Suprapubic skin (tissue), 4 donors: Measurements from ENCODE around the gene ANKRD18A. TPM values are rescaled to one million over a fixed set of nuclear protein-coding genes. Genes with fewer than 3 reads are reported as not detected.

ENCODE experiments used
- DNase-seq, 2 donors: peaks; one replicate each; pipeline ENCODE4 v3.0.0-alpha.2; 2019; ENCODE audit warnings: low spot score in 2 of 2
- H3K27ac ChIP-seq: fragments of 200-600 bp; sonication (generic); one replicate; pipeline ENCODE4 v1.5.1; 2019
- H3K27me3 ChIP-seq: fragments of 200-600 bp; sonication (generic); one replicate; pipeline ENCODE4 v1.5.1; 2019
- H3K36me3 ChIP-seq: fragments of 200-600 bp; sonication (generic); one replicate; pipeline ENCODE4 v1.5.1; 2019
- H3K4me1 ChIP-seq: fragments of 200-600 bp; sonication (generic); one replicate; pipeline ENCODE4 v1.5.1; 2019
- H3K4me3 ChIP-seq: fragments of 200-600 bp; sonication (generic); one replicate; pipeline ENCODE4 v1.5.1; 2019; ENCODE audit warnings: mild to moderate bottlenecking
- H3K9me3 ChIP-seq: fragments of 200-600 bp; sonication (generic); one replicate; pipeline ENCODE4 v1.5.1; 2019
- EP300 ChIP-seq: sonication (generic); formaldehyde crosslinking; IDR thresholded peaks from one replicate; pipeline ENCODE4 v1.6.1; 2017; ENCODE audit warnings: antibody characterized with exemption
- POLR2A ChIP-seq, 2 donors: fragments of 450-650 bp; IDR thresholded peaks; one replicate each; pipeline ENCODE4 v1.6.1; 2017; ENCODE audit warnings: antibody characterized with exemption in 2 of 2, mild to moderate bottlenecking in 2 of 2, moderate library complexity in 2 of 2
- POLR2AphosphoS5 ChIP-seq, 3 donors: sonication (generic); formaldehyde crosslinking; IDR thresholded peaks; one replicate each; pipeline ENCODE4 v1.6.1; 2017; ENCODE audit warnings: antibody characterized with exemption in 3 of 3
- WGBS: methylation state at CpG from one replicate; pipeline ENCODE4 v1.1.5; 2018; 5-methylcytosine and 5-hydroxymethylcytosine counted together
- total RNA-seq, 4 donors: library from RNA; depleted of rRNA; stranded (reverse); fragments of >200 nt; gene quantifications; one replicate each; pipeline ENCODE4 v1.1.0, GENCODE V29; 2016
- TF ChIP-seq, protein P1 (sequence below), 2 donors: fragments of 200-600 bp in 1 of 2; fragments of 450-650 bp in 1 of 2; sonication (generic) in 1 of 2; IDR thresholded peaks; one replicate each; pipeline ENCODE4 v1.5.1; 2016 to 2019; ENCODE audit warnings: antibody characterized with exemption in 2 of 2, mild to moderate bottlenecking in 1 of 2, moderate library complexity in 1 of 2

The ANKRD18A gene
- total RNA-seq, result 10 to 100 TPM in 1 of 4 donors, 1 to 10 TPM in 3; 3.1 to 39.0 (median 3.9) TPM

DNA sequence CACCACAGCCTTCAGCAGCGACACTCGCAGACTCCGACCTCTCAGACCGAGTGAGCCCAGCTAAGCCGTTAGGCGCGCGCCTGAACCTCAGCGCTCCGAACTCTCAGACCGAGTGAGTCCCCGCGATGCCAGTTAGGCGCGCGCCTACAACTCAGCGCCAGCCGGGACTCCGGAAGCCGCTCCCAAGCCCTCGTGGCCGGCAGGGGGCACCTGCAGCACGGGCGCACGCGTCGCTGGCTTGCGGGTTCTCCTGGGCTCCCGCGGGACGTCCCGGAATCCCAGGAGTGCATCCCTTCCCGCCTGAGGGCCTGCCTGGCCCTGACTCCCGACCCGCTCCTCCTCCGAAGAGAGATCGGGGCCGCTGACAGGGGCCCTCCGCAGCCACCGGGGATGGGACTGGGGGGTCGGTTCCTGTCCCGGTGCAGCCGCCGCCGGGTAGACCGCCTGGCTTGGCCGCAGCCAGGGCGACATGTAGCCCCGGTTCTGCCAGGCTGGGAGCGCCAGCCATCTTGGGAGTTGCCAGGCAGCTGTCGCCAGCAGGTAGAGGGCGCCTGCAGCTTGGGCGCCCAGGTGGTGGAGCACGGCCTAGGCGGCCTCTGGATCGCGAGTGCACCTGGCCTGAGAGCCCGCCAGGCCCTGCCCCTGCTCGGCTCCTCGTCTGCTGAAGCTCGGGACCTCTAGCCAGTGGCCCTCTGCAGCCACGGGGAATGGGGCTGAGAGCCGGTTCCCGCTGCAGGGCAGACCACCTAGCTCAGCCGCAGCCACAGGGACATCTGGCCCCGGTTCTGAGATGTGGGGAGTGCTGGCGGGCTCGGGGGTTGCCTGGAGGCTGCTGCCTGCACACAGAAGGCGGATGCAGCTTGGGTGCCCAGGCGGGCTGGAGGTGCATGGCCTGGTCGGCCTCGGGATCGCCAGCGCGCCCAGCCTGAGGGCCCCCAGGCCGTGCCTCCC, at the start of gene ANKRD18A:
TSS of gene ANKRD18A (minus strand) at position 114 of the 951 bp plus-strand sequence. CDS start 311 bp downstream, outside the sequence.
- Histone ChIP-seq H3K27me3 (peaks cover 59% of the 10 kb centered on the region), H3K27ac (no peak within 1 kb of the TSS), H3K4me1 (peaks cover 31% of the 10 kb centered on the region), H3K9me3 (no peaks in the 10 kb centered on the region), H3K4me3 (peak within 1 kb of the TSS; percentile 51), H3K36me3 (no peaks in the 10 kb centered on the region)
- no peak for TF ChIP-seq EP300
- TF ChIP-seq, protein P1, sequence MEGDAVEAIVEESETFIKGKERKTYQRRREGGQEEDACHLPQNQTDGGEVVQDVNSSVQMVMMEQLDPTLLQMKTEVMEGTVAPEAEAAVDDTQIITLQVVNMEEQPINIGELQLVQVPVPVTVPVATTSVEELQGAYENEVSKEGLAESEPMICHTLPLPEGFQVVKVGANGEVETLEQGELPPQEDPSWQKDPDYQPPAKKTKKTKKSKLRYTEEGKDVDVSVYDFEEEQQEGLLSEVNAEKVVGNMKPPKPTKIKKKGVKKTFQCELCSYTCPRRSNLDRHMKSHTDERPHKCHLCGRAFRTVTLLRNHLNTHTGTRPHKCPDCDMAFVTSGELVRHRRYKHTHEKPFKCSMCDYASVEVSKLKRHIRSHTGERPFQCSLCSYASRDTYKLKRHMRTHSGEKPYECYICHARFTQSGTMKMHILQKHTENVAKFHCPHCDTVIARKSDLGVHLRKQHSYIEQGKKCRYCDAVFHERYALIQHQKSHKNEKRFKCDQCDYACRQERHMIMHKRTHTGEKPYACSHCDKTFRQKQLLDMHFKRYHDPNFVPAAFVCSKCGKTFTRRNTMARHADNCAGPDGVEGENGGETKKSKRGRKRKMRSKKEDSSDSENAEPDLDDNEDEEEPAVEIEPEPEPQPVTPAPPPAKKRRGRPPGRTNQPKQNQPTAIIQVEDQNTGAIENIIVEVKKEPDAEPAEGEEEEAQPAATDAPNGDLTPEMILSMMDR (IDR thresholded peaks at IDR 0.05), result peak in 1 of 2 donors; percentile 56
- DNase-seq, result peak in 1 of 2 donors; percentile 69
- 2% methylated on average over 23 of the region's 76 CpGs for WGBS

DNA sequence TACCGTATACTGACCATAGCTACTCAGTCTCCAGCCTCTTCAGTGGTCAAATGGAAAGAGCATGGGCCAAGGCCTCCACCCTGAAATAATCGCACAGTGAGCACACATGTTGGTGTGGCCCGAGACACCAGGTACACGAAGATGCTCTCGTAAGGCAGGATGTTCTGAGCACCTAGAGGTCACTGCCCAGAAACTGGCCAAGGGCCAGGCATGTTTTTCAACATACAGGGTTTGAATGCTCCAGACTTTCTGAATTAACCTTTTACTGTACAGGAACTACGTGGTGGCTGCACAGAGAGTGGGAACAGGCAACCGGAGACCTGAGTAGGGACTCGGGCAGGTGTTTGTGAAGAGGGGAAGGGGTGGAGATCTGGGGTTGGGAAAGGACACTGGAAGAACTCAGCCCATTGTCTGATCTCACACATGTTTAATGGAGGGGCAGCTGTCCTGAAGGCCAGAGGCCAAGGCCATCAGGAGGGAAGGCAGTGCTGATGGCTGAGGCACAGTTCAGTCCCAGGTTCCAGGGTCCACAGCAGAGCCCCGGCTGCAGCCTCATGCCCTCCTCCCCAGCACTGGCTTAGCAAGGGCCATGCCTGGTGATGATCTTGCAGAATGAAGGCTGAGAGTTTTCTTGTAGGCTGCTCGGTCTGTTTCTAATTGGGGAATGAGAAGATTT, 48.5 kb upstream of the ANKRD18A start:
- H3K36me3 ChIP-seq, result no peaks in the 10 kb centered on the region
- 89% methylated on average over 6 of the region's 10 CpGs for WGBS
- H3K4me1 ChIP-seq, result no peaks in the 10 kb centered on the region
- H3K27ac ChIP-seq, result no peak overlapping the region
- no peak overlapping the region for H3K4me3 ChIP-seq
- no peak for DNase-seq
- TF ChIP-seq, protein P1 (IDR thresholded peaks at IDR 0.05), result no peak
- no peak for TF ChIP-seq EP300
- no peak for TF ChIP-seq POLR2A (IDR thresholded peaks at IDR 0.05)
- TF ChIP-seq POLR2AphosphoS5 (IDR thresholded peaks at IDR 0.05), result no peak
- no peaks in the 10 kb centered on the region for H3K27me3 ChIP-seq
- no peaks in the 10 kb centered on the region for H3K9me3 ChIP-seq

DNA sequence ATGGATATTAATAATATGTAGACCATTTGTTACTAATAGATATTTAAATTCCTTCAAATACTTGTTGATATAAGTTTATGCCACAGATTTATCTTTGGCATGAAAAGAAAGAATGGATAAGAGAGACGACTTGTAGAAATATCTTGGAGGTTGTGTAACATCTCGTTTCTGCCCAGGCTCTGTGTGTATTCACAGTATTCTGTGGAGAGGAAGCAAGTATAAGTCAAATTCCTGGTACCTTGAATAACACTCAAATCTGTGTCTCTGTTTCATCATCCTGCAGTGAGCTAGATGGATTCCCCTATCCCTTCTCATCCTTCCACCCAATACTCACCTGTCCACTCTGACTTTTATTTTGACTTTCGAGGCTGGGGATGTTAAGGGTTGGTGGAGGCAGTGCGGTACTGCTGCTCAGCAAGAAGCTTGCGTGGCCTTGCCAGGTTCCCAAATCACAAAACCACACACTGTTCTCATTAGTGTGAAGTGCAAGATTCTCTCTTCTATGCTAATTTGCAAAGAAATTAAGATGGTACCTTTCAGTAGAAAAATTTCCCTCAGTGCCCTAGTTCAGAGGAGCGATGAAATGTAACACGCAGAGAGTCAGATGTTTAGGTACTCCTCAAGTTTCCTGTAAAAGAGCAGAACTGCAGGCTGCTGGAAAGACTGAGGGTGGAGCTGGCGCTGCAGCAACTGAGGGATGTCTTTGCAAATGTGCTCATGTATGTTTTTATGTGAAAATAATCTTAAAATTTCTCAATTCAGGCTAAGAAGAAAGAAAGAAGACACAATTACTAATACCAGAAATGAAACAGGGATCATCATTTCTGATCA, 42.6 kb upstream of the ANKRD18A start:
- H3K4me3 ChIP-seq, result no peak overlapping the region
- 54% methylated on average over 8 of the region's 8 CpGs for WGBS
- no peak for TF ChIP-seq POLR2A (IDR thresholded peaks at IDR 0.05)
- no peak for TF ChIP-seq EP300
- TF ChIP-seq POLR2AphosphoS5 (IDR thresholded peaks at IDR 0.05), result no peak
- no peak for DNase-seq
- H3K27me3 ChIP-seq, result no peaks in the 10 kb centered on the region
- no peaks in the 10 kb centered on the region for H3K36me3 ChIP-seq
- H3K27ac ChIP-seq, result no peak overlapping the region
- H3K4me1 ChIP-seq, result no peaks in the 10 kb centered on the region
- H3K9me3 ChIP-seq, result no peaks in the 10 kb centered on the region

DNA sequence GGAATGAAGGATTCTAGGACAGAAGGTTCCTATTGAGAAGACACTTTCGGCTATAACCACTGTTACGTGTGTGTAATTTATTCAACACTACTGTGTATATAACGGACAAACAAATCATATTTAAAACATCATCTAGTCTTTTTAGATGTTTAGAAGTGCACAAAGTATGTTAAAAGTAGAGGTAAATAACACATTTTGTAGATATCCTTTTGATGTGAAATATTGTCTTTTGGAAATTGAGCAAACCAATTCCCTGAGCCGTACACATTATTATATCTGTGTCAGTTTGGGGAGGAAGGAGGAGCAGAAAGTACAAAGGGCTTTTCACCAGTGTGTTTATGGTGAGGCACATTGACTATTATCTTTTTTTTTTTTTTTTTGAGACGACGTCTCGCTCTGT, 39.1 kb upstream of the ANKRD18A start:
- H3K27ac ChIP-seq, result no peak overlapping the region
- whole genome bisulfite sequencing, result 86% methylated on average over 7 of the region's 7 CpGs
- no peaks in the 10 kb centered on the region for H3K4me1 ChIP-seq
- no peak overlapping the region for H3K4me3 ChIP-seq
- peaks cover 4% of the 10 kb centered on the region for H3K27me3 ChIP-seq
- no peaks in the 10 kb centered on the region for H3K9me3 ChIP-seq
- TF ChIP-seq EP300 (no peak), POLR2AphosphoS5 (IDR thresholded peaks at IDR 0.05) (no peak), POLR2A (IDR thresholded peaks at IDR 0.05) (no peak)
- TF ChIP-seq, protein P1 (IDR thresholded peaks at IDR 0.05), result no peak
- no peaks in the 10 kb centered on the region for H3K36me3 ChIP-seq
- no peak for DNase-seq

DNA sequence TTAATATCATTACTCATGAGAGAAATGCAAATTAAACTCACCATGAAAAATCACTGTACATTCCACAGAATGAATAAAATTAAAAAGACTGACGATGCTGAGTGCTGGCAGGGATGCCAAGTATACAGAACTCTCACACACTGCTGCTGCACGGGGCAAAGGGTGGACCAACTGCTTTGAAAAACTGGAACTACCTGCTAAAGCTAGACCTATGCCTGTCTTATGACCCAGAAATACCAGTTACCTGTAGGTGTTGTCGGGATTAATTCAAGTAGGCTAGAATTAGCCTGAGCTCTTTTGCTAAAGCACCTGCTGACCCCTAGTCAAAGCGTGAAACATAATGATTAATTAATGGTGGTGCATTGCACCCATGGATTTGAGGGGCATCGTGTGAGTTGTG, 36.5 kb upstream of the ANKRD18A start:
- H3K36me3 ChIP-seq, result no peaks in the 10 kb centered on the region
- no peaks in the 10 kb centered on the region for H3K4me1 ChIP-seq
- WGBS, result 17% methylated on average over 5 of the region's 5 CpGs
- DNase-seq, result no peak
- TF ChIP-seq POLR2A (IDR thresholded peaks at IDR 0.05) (no peak), POLR2AphosphoS5 (IDR thresholded peaks at IDR 0.05) (no peak), EP300 (no peak)
- TF ChIP-seq, protein P1 (IDR thresholded peaks at IDR 0.05), result no peak
- H3K27ac ChIP-seq, result no peak overlapping the region
- H3K9me3 ChIP-seq, result no peaks in the 10 kb centered on the region
- peaks cover 4% of the 10 kb centered on the region for H3K27me3 ChIP-seq
- no peak overlapping the region for H3K4me3 ChIP-seq
